Measurements from ENCODE around the gene HDAC4. TPM values are rescaled to one million over a fixed set of nuclear protein-coding genes. Genes with fewer than 3 reads are reported as not detected.

HDAC4 gene
- total RNA-seq, 2 experiments from 2014 or later = 64.8 to 67.4 TPM

GRCh38 chr2:239013678-239013976 is 387.2 kb downstream of the HDAC4 start:
- DNase-seq = no peak
- ChIA-PET POLR2A (no interaction called here), CTCF (no interaction called here)
- Mint-ChIP-seq H3K4me3 (no peak overlapping the region), H3K27me3 (peaks cover 4% of the 10 kb centered on the region), H3K27ac (no peak overlapping the region), H3K36me3 (ENCODE audit: low read depth) (no peaks in the 10 kb centered on the region), H3K9me3 (no peaks in the 10 kb centered on the region), H3K4me1 (no peaks in the 10 kb centered on the region)

GRCh38 chr2:239012936-239013677 is 387.7 kb downstream of the HDAC4 start:
- no peak for DNase-seq
- no peak overlapping the region for H3K4me3 Mint-ChIP-seq
- no peaks in the 10 kb centered on the region for H3K9me3 Mint-ChIP-seq
- H3K36me3 Mint-ChIP-seq (ENCODE audit: low read depth) = no peaks in the 10 kb centered on the region
- POLR2A ChIA-PET = no interaction called here
- no peaks in the 10 kb centered on the region for H3K4me1 Mint-ChIP-seq
- CTCF ChIA-PET = no interaction called here
- peaks cover 7% of the 10 kb centered on the region for H3K27me3 Mint-ChIP-seq
- H3K27ac Mint-ChIP-seq = no peak overlapping the region

DNA sequence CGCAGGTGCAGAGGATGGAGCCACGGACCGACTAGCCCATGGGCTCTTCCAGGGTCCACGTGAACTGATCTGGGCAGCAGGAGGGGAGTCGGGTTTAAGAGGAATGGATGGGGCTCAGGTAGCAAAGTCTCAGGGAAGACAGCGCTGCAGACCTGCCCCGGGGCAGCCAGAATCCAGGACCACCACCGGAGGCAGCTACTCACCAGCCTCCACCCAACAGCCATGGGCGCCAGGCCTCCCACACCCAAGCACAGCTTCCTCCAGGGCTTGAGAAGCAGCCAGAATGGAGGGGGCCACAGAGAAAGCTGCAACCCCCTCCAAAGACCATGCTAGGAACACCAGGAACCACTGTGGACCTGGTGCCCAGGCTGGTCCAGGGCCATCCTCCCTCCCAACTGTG is 388.6 kb downstream of the HDAC4 start:
- H3K9me3 Mint-ChIP-seq = no peaks in the 10 kb centered on the region
- no peak for DNase-seq
- no peaks in the 10 kb centered on the region for H3K36me3 Mint-ChIP-seq (ENCODE audit: low read depth)
- POLR2A ChIA-PET = no interaction called here
- no peak overlapping the region for H3K27ac Mint-ChIP-seq
- no peak overlapping the region for H3K4me3 Mint-ChIP-seq
- H3K4me1 Mint-ChIP-seq = no peaks in the 10 kb centered on the region
- CTCF ChIA-PET = no interaction called here
- peaks cover 9% of the 10 kb centered on the region for H3K27me3 Mint-ChIP-seq

- H3K9me3 Mint-ChIP-seq = no peaks in the 10 kb centered on the region
- ChIA-PET CTCF (no interaction called here), POLR2A (no interaction called here)
- peaks cover 14% of the 10 kb centered on the region for H3K27me3 Mint-ChIP-seq
- no peaks in the 10 kb centered on the region for H3K4me1 Mint-ChIP-seq
- no peaks in the 10 kb centered on the region for H3K36me3 Mint-ChIP-seq (ENCODE audit: low read depth)
- H3K27ac Mint-ChIP-seq = no peak overlapping the region
- no peak overlapping the region for H3K4me3 Mint-ChIP-seq
- no peak for DNase-seq
Observed at GRCh38 chr2:239009589-239009961, 391.2 kb downstream of the HDAC4 start.

GRCh38 chr2:239008677-239009588 is 391.9 kb downstream of the HDAC4 start:
- Mint-ChIP-seq H3K4me1 (no peaks in the 10 kb centered on the region), H3K9me3 (no peaks in the 10 kb centered on the region), H3K36me3 (ENCODE audit: low read depth) (no peaks in the 10 kb centered on the region), H3K4me3 (no peak overlapping the region), H3K27ac (no peak overlapping the region), H3K27me3 (peaks cover 14% of the 10 kb centered on the region)
- POLR2A ChIA-PET = no interaction called here
- no peak for DNase-seq
- CTCF ChIA-PET = no interaction called here

GRCh38 chr2:239008004-239008403 is 392.8 kb downstream of the HDAC4 start:
- Mint-ChIP-seq H3K27ac (no peak overlapping the region), H3K4me1 (no peaks in the 10 kb centered on the region), H3K36me3 (ENCODE audit: low read depth) (no peaks in the 10 kb centered on the region), H3K9me3 (no peaks in the 10 kb centered on the region), H3K4me3 (no peak overlapping the region), H3K27me3 (peaks cover 13% of the 10 kb centered on the region)
- ChIA-PET POLR2A (no interaction called here), CTCF (no interaction called here)
- no peak for DNase-seq

DNA sequence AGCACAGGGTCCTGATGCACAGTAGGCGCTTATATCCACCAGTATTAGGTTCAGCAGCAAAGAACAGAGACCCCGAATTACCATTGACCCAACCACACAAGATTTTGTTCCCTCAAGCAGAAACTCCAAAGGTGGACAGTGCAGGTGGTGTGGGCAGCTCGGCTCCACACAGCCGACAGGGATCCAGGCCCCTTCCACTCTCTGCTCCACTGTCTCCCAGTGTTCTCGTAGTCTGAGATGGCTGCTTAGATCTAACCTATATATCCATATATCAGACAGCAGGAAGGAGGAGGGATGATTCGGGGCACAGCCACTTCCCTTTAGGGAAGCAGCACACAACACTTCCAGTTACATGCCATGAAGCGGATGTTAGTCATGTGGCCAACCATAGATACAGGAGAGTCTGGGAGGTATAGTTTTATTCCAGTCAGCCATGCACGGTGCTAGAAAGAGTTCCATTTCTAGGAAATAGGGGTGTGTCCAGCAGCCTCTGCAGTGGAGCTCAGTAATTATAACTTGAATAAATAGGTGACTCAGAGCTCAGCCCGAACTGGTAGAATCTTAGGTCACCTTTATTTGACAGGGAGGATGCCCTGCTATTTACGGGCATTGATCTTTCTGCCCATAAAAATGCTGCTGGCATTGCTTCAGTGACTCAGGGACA is 394.1 kb downstream of the HDAC4 start:
- H3K9me3 Mint-ChIP-seq = no peaks in the 10 kb centered on the region
- no peak overlapping the region for H3K27ac Mint-ChIP-seq
- DNase-seq = no peak
- H3K36me3 Mint-ChIP-seq (ENCODE audit: low read depth) = no peaks in the 10 kb centered on the region
- peaks cover 10% of the 10 kb centered on the region for H3K27me3 Mint-ChIP-seq
- H3K4me1 Mint-ChIP-seq = no peaks in the 10 kb centered on the region
- CTCF ChIA-PET = no interaction called here
- POLR2A ChIA-PET = no interaction called here
- no peak overlapping the region for H3K4me3 Mint-ChIP-seq

DNA sequence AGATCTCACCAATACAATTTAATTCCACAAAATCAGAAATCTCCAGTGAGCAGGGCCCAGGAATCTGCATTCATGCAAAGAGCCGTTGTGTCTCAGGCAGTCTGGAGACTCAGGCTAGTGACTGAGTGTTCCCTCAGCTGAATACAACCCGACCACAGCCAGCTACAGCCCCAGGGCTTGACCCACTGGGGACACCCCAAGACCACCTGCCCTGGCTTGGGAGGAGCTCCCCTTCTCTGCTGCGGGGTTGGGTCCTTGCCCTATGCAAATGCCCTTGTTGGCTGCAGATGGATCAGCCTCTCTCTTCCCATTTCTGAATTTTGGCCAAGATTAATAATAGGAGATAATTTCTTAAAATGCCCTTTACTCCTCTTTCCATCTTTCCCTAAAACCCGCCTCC is 395.2 kb downstream of the HDAC4 start:
- Mint-ChIP-seq H3K36me3 (ENCODE audit: low read depth) (no peaks in the 10 kb centered on the region), H3K4me3 (no peak overlapping the region), H3K4me1 (no peaks in the 10 kb centered on the region), H3K27ac (no peak overlapping the region), H3K9me3 (no peaks in the 10 kb centered on the region), H3K27me3 (peaks cover 10% of the 10 kb centered on the region)
- POLR2A ChIA-PET = no interaction called here
- CTCF ChIA-PET = no interaction called here
- DNase-seq = no peak

DNA sequence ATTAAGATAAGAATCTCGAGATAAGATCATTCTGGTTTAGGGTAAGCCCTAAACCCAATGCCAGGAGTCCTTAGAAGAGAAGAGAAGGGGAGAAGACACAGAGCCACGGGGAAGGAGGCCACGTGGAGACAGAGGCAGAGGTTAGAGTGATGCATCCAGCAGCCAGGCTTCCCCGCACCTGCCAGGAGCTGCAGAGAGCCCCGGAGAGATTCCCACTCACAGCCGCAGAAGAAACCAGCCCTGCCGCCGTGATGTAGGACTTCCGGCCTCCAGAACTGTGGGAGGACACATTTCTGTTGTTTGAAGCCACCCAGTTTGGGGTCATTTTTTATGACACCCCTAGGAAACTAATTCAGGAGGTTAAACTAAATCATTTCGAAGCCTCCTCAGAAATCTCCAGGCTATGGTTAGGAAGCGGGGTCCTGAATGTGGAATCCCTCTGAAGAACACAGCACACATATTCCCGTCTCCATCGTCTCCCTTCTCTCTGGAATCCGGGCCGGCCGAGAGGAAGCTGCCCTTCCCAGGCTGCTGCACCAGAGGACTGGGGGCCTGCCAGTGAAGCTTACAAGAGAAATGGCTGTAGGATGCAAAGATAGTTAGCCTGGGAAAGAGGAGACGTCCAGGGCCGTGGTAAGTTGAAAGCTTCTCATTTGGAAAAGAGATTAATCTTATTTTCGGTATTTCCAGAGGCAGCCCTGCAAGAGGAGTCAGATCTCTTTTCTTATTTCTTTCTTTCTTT is 396.4 kb downstream of the HDAC4 start:
- Mint-ChIP-seq H3K27me3 (peaks cover 10% of the 10 kb centered on the region), H3K27ac (no peak overlapping the region), H3K9me3 (no peaks in the 10 kb centered on the region), H3K36me3 (ENCODE audit: low read depth) (no peaks in the 10 kb centered on the region), H3K4me1 (no peaks in the 10 kb centered on the region), H3K4me3 (no peak overlapping the region)
- ChIA-PET CTCF (no interaction called here), POLR2A (no interaction called here)
- DNase-seq = no peak

DNA sequence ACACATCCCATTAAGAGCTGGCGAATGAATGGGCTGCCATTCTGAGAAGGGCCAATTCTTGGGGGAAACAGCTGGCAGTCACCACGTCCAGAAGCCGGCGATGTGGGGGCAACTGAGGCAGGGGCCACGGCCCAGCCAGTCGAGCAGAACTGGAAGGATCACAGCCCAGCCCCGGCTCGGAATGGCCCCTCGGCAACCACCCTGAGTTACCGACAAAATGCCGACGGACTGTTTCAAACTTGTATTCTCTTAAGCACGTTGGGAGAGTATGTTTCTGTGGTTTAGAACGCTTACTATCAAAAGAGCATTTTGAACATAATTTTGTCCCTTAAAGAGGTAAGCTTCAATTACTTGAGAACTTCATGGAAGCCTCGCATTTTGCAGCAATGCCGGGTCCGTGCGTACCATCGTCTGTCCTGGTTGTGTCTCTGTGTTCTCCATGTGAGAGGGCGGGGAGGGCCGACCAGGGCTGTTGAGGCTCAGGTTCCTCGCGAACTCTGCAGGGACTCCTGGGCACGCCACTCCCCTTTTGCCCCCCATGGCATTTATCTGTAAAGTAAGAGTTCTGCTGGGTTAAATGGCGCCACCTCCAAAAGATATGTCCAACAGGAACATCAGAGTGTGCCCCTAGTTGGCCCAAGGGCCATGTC is 397.1 kb downstream of the HDAC4 start:
- POLR2A ChIA-PET = no interaction called here
- CTCF ChIA-PET = no interaction called here
- H3K27ac Mint-ChIP-seq = no peak overlapping the region

DNA sequence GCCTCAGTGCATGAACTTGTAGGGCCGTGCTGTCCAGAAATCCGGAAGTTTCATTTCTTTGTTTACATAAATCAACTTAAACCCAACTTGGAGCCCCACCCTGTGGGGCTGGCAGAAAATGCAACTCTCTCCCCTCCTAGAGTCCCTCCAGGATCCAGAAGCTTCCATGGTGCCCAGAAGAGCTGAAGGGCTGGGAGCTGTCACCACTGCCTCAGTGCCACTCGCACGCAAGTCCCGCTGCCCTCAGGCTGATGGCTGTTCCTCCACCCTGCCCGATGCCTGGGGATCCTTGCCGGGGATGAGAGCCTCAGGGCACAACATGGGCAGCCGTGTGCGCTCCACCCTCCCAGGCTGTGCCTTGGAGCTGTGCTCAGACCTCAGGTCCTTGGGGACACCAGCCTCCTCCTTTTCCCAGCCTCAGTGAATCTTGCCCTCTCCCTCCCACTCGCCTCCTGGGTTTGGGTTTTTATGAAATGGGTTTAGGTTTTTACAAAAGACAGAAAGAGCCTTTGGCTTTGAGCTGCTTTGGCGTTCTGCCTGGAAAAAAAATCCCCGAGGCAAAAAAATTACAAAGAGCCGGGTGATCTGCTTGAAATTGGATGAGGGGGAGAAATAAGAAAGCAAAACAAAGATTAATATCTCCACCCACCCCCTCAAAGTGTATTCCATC is 397.7 kb downstream of the HDAC4 start:
- H3K9me3 Mint-ChIP-seq = no peaks in the 10 kb centered on the region
- H3K4me1 Mint-ChIP-seq = no peaks in the 10 kb centered on the region
- ChIA-PET POLR2A (no interaction called here), CTCF (no interaction called here)
- peaks cover 7% of the 10 kb centered on the region for H3K27me3 Mint-ChIP-seq
- H3K36me3 Mint-ChIP-seq (ENCODE audit: low read depth) = no peaks in the 10 kb centered on the region
- no peak overlapping the region for H3K27ac Mint-ChIP-seq
- no peak overlapping the region for H3K4me3 Mint-ChIP-seq
- no peak for DNase-seq

More for the DNA sequence above, 397.1 kb downstream of the HDAC4 start:
- H3K9me3 Mint-ChIP-seq = no peaks in the 10 kb centered on the region
- H3K36me3 Mint-ChIP-seq (ENCODE audit: low read depth) = no peaks in the 10 kb centered on the region
- no peak overlapping the region for H3K4me3 Mint-ChIP-seq
- peaks cover 10% of the 10 kb centered on the region for H3K27me3 Mint-ChIP-seq
- no peak for DNase-seq
- no peaks in the 10 kb centered on the region for H3K4me1 Mint-ChIP-seq

DNA sequence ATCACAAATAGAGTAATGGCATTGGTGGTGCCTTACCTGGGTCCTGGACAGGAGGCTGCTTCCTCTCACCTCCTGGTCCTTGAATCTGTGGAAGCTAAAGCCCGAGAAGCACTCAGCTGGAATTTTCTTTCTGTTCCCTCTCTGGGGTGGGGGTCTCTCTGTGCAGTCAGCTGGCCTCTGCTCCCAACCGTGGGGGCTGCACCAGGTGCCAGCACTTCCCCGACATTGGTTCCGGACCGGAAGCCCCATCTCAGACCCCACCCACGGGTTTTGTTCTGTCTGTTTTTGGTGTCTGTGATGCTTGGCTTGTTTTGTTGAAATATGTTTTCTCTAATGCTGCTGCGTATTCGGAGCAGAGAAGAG is 398.2 kb downstream of the HDAC4 start:
- Mint-ChIP-seq H3K4me1 (no peaks in the 10 kb centered on the region), H3K4me3 (no peak overlapping the region), H3K36me3 (ENCODE audit: low read depth) (no peaks in the 10 kb centered on the region), H3K27ac (no peak overlapping the region), H3K27me3 (peaks cover 6% of the 10 kb centered on the region), H3K9me3 (no peaks in the 10 kb centered on the region)
- ChIA-PET POLR2A (no interaction called here), CTCF (no interaction called here)
- no peak for DNase-seq

- H3K4me3 Mint-ChIP-seq = no peak overlapping the region
- no peaks in the 10 kb centered on the region for H3K36me3 Mint-ChIP-seq (ENCODE audit: low read depth)
- H3K27me3 Mint-ChIP-seq = peaks cover 4% of the 10 kb centered on the region
- no peaks in the 10 kb centered on the region for H3K4me1 Mint-ChIP-seq
- no peak overlapping the region for H3K27ac Mint-ChIP-seq
- no peaks in the 10 kb centered on the region for H3K9me3 Mint-ChIP-seq
- POLR2A ChIA-PET = no interaction called here
- no peak for DNase-seq
- CTCF ChIA-PET = no interaction called here
Observed at GRCh38 chr2:239001794-239002193, 399.0 kb downstream of the HDAC4 start.
